CD4-positive, alpha-beta T cell treated with Interleukin-10 for 1 hour (primary cell): ENCODE data around the gene SLIT3.
A peak's percentile ranks its signal among the peaks of the same experiment; 100 is the strongest.

Experiments used
- DNase-seq: peaks from one replicate; pipeline ENCODE4 v3.0.0-alpha.2; 2020

Gene SLIT3

DNA sequence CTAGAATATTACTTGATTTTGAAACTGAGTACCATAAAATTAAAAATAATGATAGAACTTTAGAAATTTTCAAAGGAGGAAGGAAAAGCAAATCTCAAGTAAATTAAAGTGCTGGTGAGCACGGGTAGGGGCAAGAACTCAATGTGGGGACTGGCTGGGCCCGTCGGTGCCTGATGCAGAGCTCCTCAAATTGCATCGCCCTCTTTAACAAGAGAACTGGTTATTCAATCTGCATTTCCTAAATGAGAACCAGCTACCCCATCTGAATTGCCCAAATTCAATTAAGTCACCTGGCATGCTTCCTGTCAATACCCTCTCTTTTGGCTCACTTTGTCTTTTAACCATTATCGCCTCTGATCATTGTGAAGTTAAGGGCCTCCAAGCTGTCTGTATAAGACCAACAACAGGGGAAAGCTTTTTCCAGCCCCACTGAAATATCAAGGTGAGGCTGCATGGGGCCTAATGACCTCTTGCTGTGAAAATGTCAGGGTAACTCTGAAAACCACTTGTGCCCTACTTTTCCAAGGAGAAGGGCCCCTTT lies 316.7 kb downstream of the SLIT3 start:
- no peak for DNase-seq

DNA sequence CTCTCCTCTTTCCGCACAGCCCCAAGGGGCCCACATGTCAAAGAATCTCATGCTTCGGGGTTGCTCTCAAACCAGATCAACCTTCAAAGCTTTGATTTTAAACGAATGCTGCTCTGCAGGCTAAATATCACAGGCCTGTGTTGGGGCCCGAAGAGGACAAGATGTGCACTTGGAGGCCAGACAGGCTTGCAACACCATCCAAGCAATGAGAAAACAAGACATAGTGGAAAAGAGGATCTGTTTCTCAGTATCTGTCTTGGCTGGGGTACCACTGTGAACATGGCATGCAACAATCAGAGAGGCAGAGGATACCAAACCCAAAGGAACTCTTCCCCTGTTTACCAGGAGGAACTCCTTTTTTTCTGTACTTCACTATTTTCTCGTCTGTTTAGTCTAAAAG lies 321.8 kb downstream of the SLIT3 start:
- DNase-seq: no peak

DNA sequence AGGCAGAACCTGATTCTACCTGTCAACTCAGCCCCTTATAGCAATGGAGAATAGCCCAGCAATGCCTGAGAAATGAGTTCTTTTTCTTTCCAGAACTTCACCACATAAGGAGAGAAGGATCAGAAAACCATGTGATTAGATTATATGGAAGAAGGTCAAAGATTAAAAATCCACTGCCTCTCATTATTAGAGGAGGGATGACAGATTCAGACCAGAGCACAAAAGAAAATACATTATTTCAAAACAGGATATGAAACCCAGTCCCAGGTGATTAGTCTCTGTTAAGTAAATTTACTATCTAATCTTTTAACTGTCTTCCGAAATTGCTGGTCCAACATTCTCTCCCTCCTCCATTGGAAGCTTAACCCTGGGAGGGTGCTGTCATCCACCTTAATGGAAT lies 322.4 kb downstream of the SLIT3 start:
- no peak for DNase-seq

DNA sequence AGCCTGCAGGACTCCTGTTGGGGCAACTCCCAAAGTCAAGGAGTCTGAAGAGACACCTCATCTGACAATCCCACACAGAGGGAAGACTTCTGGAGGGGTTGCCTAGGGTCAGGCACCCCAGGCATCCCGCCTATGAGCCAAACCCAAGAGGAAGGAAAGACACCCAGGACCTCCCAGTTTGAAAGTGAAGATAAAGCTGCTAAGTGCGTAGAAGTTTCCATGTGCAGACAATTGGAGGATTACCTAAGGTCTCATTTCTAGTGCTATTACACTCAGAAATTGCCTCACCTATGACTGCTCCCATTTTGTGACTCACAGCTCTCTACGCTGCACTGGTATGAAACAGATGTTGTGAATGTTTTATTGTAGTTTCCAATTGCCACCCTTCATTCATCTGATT lies 322.9 kb downstream of the SLIT3 start:
- no peak for DNase-seq

DNA sequence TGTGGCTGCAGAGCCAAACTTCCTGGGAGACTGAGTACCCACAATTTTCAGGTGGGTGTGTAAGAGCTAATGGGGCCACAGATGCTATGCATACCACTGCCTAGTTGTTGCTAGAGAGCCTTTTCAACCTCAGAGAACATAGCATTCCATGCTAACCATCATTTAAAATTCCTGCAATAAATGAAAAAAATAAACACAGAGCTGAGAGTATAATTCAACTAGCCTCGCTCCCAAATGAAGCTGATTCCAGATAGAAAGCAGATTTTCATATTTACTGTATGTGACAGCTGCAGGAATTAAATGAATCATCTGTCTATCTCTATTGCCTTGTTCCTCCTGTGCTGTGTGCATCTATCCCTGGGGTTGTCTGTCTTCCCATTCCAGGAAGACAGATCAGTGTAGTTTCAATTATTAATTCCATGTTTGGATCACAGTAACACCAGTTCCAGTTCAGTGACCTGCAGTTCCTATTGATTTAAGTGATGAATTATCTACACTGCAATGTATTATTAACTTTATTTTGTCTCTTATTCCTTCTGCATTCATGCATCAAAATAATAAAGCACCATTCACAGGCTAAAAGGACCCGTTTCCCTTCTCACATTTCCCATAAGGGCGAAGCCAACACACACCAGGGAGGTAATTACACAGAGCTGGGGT lies 324.5 kb downstream of the SLIT3 start:
- DNase-seq: no peak

DNA sequence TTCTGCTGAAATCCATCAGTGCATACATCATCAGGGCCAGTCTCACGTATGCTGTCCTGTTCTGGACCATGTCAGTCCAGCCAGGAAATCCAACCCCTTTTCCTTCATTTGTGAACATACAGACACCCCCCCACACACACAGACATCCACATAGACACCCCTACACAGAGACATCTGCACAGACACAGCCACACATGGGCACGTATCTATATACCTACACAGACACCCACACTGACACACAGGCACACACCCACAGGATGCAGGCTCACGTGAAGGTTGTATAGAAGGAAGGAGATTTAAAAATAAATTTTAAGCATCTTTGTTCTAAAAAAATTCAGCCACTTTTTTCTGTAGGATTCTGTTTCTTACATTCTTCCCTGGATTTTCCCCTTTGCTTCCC lies 325.6 kb downstream of the SLIT3 start:
- no peak for DNase-seq

DNA sequence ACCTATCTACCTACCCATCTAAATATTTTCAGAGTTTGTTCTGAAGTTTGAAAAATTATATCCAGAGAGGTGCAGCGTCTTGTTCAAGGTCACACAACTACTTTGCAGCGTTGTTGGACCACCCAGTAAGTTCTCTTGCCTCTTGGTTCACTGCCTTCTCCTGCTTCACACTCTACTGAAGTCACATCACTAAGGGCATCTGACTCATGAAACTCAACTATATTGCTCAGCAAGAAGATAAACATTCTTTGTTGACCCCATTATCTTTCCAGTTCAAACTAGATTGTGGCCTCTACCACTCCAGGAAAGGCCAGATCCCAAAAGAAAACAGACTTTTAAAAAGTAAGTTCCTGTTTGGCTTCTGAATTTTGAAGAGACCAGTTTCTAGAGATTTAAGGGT lies 326.9 kb downstream of the SLIT3 start:
- DNase-seq: no peak

DNA sequence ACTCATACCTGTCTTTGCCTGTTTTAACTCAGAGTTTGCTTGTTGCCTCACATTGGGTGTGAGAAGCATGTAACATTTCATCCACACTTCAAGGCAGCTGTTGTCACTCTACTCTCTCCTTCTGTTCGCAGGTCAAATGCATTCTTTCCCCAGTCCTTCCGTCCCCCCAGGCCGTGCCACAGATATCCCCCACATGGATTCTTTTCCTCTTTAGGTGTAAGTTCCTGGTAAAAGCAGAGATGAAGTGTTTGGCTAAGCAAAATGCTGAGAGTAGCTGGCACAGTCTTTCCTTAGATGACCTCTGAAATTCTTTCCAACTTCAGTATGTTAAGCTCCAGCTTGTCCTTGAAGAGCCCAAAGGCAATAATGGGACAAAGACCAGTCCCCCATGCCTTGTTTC lies 328.2 kb downstream of the SLIT3 start:
- no peak for DNase-seq

DNA sequence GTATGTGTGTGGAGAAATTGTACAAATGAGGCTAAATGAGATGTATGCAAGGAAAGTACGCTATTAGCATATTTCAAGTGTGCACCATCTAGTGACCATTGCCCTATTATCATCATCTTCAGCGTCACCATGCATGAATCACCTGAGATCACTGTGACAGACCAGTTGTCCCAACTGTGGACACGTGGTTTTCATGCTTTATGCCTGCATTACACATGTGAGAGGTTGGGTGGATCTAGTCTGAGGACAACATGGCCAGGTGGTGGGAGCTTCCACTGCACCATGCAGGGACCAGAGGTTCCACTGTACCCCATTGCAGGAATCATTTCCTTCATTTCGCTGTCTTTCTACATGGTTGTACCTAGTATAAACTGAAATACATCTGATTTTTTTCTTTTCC lies 329.8 kb downstream of the SLIT3 start:
- DNase-seq: no peak

DNA sequence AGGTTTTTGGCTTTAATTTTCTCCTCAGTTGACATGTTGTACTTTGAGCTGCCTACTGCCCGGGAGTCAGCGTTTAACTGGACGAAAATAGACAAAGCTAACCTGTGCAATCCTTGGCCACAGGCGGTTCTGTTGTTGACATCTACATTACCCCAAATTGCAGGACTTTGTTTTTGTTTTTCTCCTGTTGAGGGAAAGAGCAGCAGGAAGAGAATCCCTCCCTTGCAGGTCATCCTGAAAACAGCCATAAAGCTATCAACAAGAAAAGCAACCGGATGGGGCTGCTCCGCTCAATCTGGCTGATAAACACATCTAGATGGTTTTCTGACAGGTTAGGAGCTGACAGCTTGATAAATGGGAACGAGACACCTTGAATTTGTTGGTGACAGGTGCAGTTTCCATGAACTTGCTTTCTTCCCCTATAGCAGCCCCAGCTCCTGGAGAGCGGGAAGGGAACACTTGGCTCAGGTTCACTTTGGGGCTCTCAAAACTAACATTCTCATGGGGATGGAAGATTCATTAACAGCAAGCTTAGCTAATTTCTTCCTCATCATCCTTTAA lies 331.5 kb downstream of the SLIT3 start:
- no peak for DNase-seq

DNA sequence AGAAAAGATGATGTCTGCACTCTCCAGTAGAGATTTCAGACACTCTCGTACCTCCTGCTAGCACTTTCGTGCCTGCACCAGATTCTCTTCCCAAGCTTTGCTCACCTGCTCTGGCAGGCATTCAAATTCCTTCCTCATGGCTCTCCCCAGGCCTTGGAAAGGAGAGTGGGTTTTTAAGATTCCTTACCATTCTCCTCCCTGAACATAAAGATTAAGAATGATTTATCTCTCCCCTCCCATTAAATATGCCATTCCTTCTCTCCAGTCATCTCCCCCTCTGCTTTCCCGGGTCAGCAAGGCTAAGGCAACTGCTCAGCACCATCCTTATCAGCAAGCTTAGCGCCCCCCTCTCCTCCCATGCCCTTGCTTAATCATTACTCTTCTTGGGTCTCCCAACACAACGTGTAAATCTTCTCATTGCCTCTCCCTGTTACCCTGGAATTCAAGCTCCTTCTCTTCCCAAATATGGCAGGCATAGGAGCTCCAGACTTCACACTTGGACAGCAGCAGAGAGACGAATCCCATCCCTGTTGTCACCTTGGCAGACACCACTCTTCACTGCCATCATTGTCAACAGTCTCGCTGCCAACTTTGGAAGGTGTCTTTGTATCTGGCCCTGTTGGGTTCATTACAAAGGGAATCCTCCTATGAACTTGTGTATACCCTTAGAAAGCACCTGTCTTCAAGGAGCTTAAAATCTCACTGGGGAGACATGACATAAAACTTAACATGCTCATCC lies 332.9 kb downstream of the SLIT3 start:
- DNase-seq: no peak

DNA sequence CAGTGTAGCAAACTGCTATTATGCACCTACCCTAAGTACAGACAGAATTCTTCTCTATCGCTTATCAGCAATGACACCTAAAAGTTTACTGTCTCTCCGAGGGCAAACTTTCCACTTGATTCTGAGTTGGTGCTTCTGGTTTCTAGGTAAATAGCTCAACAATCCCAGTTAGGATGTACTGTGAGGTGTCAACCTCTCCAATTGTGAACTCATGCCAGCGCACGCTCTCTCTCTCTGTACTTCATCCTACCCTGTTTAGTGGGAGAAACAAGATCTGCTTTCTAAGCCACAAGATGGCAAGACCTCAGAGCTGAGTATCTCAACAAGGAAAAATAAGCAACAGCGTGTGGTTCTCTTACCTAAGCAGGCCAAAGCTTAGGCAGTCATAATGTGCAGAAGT lies 335.3 kb downstream of the SLIT3 start:
- DNase-seq: no peak

DNA sequence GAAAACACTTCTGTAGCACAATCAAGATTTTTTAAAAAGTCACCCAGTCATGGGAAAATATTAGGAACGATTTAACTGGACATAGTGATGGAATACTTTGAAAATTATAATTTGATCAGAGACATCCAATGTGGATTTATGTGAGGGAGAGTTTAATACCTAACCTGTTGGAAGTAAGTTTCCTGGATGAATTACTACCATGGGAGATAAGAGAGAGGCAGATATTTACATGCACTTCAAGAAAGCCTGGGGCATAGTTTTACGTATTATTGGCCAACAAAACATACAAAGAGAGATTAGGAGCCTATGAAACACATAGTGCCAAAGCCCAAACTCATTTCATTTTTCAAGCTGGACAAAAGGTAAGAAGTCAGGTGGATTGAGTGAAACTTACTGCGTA lies 336.8 kb downstream of the SLIT3 start:
- no peak for DNase-seq

DNA sequence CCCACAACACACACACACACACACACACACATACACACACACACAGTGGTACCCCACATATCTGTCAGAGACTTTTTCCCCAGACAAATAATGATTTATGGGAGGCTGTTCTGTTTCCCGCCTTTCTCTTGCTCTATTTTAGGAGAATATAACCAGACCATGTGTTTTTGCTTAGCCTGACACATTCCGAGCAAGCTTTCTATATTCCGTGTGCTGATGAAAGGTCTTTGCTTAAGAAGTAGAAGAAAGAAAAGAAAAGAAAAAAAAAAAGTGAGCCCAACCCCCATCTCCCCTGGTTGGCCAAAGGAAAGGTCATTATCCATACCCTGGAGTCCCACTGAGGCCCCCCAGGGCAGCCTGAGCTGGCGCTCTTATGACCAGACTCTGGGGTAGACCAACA lies 338.6 kb downstream of the SLIT3 start:
- DNase-seq: no peak

DNA sequence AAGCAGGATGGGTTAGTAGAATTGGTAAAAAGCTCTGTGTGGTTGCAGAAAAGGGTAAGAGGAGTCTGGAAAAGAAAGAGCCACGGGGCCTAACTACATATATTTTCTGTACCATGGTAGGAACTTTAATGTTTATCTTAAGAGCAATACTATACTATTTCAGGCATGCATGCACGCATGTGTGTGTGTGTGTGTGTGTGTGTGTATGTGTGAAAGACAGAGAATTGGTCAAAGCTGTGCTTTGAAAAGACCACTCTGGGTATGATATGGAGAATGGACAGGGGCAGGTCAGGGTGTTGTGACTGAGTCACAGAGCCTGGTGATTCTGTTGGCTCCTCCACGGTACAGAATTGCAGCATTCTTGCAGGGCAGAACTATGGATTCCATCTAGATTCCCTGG lies 339.3 kb downstream of the SLIT3 start:
- no peak for DNase-seq

DNA sequence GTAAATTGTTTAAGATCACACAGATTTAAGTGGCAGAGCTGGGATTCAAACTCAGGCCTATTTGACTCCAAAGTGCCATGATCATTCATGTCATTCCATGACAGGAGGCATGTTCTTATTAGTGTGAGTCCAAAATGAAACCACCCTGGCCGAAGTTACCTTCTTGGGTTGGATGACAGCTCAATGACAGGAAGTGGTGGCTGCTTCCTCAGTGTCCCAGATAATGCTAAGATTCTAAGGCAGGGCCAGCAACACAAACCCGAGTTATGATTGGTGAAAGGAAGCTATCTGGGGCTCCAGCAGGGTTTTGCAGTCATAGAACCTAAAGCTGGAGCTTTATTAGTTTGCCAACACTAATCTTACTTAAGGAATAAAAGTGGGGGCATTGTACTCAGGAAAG lies 340.4 kb downstream of the SLIT3 start:
- DNase-seq: no peak

DNA sequence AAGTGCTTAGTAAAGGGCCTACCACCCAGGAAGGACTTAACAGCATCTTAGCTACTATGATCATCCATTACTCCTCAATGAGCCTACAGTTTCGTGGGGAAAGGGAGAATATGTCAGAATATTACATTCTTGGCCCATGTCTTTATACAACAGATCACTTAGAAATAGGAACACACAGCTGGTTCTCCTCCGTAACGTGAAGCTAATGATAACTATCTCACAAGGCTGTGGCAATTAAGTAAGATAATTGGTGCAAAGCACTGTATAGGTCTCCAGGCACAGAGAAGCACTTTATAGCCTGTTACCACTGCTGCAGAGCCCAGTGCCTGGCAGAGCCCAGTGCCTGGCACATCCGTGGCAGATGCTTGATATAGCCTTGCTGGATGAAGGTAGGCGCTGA lies 347.6 kb downstream of the SLIT3 start:
- DNase-seq: no peak

DNA sequence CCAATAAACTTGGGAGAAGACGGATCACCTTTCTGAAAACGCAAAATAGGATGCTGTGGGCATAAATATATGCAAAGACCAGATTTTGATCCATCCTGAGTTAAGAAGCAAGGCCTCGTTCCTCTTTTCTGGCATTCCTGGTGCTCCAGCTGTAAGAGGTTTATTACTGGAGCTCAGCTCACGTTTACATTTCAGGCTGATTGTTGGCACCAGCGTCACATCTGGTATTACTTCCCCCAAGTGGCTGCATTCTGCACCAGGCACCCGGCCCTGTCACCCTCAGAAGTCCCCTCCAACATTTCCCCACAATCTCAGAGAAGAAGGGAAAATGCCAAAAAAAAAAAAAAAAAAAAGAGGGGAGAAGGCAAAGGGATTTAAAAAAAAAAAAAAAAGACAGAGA lies 348.7 kb downstream of the SLIT3 start:
- DNase-seq: no peak

DNA sequence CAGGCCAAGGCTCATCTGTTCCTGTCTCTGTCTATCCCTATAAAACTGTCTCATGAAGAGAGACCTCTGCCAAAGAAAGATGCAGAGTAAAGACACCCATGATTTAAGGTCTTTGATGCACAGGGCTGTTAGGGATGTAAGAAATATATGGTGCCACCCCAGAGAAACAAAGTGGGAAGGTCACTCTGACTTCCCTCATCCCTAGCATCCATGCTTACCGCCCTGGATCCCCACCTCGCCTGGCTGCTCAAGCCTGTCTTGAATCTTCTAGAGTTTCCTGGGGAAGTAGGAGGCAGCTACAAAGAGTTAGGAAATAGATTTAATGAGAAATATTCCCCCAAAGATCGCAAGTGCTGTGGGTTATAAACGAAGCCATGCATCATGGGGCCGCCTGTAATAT lies 349.2 kb downstream of the SLIT3 start:
- no peak for DNase-seq

DNA sequence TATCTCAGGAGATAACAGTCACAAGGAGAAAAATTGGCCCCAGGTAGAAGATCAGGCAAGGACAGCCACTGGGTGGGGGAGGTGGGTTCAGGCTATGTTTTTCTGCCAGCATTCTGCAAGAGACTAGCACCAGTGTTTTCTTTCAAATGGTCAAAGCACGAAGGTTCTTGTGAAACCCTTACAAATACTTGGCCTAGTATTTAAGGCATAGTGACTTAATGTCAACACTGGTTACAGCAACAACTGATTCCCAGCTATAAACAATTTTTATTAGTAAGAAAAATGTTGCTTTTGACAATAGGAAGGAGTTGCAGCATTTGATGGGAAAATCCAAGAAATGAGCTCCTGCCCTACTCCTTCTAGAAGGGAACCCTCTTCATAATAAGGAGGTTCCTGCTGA lies 349.6 kb downstream of the SLIT3 start:
- DNase-seq: no peak

DNA sequence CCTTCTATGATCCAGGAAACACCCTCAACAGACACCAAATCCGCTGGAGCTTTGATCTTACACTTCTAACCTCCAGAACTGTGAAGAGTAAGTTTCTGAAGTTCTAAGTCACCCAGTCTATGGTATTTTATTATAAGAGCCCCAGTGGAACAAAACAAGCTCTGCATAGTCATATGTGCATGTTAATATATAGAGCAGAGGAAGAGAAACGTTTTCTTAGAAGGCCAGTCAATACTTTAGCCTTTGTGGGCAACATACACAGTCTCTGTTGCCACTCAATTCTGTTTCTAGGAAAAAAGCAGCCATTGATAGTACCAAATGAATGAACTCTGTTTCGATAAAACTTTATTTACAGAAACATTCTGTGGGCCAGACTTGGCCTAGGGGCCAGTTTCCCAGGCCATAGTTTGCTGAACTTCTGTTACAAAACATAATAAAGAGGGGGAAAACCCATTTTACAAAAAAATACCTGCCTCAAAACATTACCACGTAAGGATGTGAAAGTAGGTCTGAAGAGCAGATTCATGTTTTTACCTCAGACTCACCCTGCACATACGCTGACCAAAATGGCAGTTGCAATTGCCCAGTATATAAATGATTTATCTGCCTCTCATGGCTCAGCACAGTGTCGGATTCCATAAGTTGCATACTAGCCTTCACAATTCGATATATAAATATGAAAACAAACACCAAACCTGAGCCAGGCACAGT lies 350.5 kb downstream of the SLIT3 start:
- no peak for DNase-seq

DNA sequence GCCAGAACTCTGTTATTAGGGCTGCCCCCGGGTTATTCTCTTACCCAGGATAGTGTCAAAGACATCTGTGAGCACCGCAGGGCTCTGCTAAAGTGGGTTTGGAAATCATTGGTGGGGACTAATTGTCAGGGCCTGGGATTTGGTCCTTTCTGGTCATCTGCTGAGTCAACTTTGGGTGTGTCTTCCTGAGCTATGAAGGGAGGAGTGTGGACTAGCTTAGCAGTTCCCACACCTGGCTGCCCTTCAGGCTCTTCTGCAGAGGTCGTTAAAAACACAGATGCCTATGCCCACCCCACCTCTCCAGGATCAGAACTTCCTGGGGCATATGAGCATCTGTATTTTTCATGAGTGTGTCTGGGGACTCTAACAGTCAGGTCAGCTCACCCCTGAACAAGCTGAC lies 352.2 kb downstream of the SLIT3 start:
- DNase-seq: no peak

DNA sequence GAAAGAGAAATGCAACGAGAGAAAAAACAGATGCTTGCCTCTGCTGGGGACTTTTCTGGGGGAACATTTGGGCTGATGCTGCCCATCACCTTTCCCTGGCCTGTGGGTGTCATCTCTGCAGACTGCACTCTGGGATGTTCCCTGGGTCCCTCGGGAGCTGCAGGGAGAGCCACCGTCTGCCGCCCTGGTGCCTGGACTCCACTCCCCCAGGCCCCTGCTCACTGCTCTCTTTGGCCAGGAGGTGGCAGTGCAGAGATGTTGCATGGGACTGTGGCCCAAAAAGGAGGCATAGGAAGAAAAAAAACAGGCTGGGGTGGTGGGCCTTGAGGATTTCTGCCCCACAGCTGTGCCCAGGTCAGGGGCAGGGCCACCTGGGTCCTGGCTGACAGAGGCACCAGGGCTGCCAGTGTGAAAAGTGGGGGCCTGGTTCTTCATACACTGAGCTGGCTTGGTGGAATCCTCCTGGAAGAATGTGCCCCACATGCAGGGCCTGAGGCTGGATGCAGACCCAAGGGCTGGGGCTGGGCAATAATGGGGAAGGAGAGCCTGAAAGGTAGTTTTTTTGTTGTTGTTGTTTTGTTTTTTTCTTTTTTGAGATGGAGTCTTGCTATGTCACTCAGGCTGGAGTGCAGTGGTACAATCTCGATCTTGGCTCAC lies 353.6 kb downstream of the SLIT3 start:
- peak; percentile 13 for DNase-seq
